Tibial nerve (tissue), 4 donors: Measurements from ENCODE around the gene MAMDC4.

Source experiments
- CTCF ChIP-seq, 5 experiments: fragments of 200-600 bp in 3 of 5; fragments of 450-650 bp in 2 of 5; sonication (generic) in 3 of 5; IDR thresholded peaks; one replicate each; pipeline ENCODE4 v1.5.1; 2016 to 2019; ENCODE audit warnings: antibody characterized with exemption in 5 of 5, mild to moderate bottlenecking in 3 of 5, moderate library complexity in 2 of 5
- EP300 ChIP-seq, 2 donors: sonication (generic); formaldehyde crosslinking; IDR thresholded peaks; one replicate each; pipeline ENCODE4 v1.6.1; 2017; ENCODE audit warnings: antibody characterized with exemption in 2 of 2, mild to moderate bottlenecking in 1 of 2
- POLR2A ChIP-seq, 2 donors: fragments of 450-650 bp; IDR thresholded peaks; one replicate each; pipeline ENCODE4 v1.6.1; 2017; ENCODE audit warnings: antibody characterized with exemption in 2 of 2, mild to moderate bottlenecking in 2 of 2, moderate library complexity in 2 of 2

GRCh38 chr9:136900988-136901515, 48.9 kb downstream of the MAMDC4 start:
- TF ChIP-seq CTCF (IDR thresholded peaks at IDR 0.05) (no peak), POLR2A (IDR thresholded peaks at IDR 0.05) (no peak), EP300 (IDR thresholded peaks at IDR 0.05) (no peak)
